GM18861 (cell line): ENCODE results near the gene REST.
"Not testable (repeated sequence)": the region's sequence is repeated elsewhere in the genome, so short reads cannot be mapped to it uniquely, and the experiment has no call there.

Source experiments
- ATAC-seq: cut with Tn5 transposase; IDR thresholded peaks from one replicate; pipeline ENCODE4 v1.9.1; 2021; ENCODE audit not compliant: unreplicated experiment

Gene REST

GRCh38 chr4:56907489-56908205 lies at the start of gene REST:
TSS of gene REST (plus strand) at chr4:56907900. CDS start at chr4:56910639, 2,739 bp downstream.
- ATAC-seq = peak; percentile 31

GRCh38 chr4:56859841-56860240 lies 47.9 kb upstream of the REST start:
- peak; percentile 78 for ATAC-seq

GRCh38 chr4:56860781-56861180 lies 46.9 kb upstream of the REST start:
- ATAC-seq = no peak

GRCh38 chr4:56861360-56861759 lies 46.3 kb upstream of the REST start:
- ATAC-seq = no peak

GRCh38 chr4:56863441-56864139 lies 44.1 kb upstream of the REST start:
- peak; percentile 43 for ATAC-seq

- no peak for ATAC-seq
These were observed 36.8 kb upstream of the REST start for GRCh38 chr4:56870946-56871345.

- ATAC-seq = no peak
These were observed 36.3 kb upstream of the REST start for GRCh38 chr4:56871371-56871866.

GRCh38 chr4:56874166-56874565 lies 33.5 kb upstream of the REST start:
- no peak for ATAC-seq

GRCh38 chr4:56874923-56875322 lies 32.8 kb upstream of the REST start:
- peak; percentile 86 for ATAC-seq

- no peak for ATAC-seq
These were observed 31.4 kb upstream of the REST start for GRCh38 chr4:56876264-56876663.

GRCh38 chr4:56879996-56880395 lies 27.7 kb upstream of the REST start:
- no peak for ATAC-seq

- no peak for ATAC-seq
These were observed 27.1 kb upstream of the REST start for GRCh38 chr4:56880572-56880971.

GRCh38 chr4:56884511-56884910 lies 23.2 kb upstream of the REST start:
- not testable (repeated sequence) for ATAC-seq

GRCh38 chr4:56892691-56893090 lies 15.0 kb upstream of the REST start:
- ATAC-seq = no peak

GRCh38 chr4:56897842-56898241 lies 9.9 kb upstream of the REST start:
- not testable (repeated sequence) for ATAC-seq

GRCh38 chr4:56900186-56900585 lies 7.5 kb upstream of the REST start:
- not testable (repeated sequence) for ATAC-seq

- no peak for ATAC-seq
These were observed 5.0 kb upstream of the REST start for GRCh38 chr4:56902703-56903102.

- ATAC-seq = no peak
These were observed 1.9 kb upstream of the REST start for GRCh38 chr4:56905796-56906195.

GRCh38 chr4:56906489-56907393 lies 959 bp upstream of the REST start:
- ATAC-seq = no peak

GRCh38 chr4:56908206-56909085 lies 746 bp downstream of the REST start:
- ATAC-seq = peak; percentile 53
